Measurements from ENCODE around the gene PAPSS2. TPM values are rescaled to one million over a fixed set of nuclear protein-coding genes. Genes with fewer than 3 reads are reported as not detected.

Gene PAPSS2
- total RNA-seq, 1 donor from 2014 or later: 137 TPM

DNA sequence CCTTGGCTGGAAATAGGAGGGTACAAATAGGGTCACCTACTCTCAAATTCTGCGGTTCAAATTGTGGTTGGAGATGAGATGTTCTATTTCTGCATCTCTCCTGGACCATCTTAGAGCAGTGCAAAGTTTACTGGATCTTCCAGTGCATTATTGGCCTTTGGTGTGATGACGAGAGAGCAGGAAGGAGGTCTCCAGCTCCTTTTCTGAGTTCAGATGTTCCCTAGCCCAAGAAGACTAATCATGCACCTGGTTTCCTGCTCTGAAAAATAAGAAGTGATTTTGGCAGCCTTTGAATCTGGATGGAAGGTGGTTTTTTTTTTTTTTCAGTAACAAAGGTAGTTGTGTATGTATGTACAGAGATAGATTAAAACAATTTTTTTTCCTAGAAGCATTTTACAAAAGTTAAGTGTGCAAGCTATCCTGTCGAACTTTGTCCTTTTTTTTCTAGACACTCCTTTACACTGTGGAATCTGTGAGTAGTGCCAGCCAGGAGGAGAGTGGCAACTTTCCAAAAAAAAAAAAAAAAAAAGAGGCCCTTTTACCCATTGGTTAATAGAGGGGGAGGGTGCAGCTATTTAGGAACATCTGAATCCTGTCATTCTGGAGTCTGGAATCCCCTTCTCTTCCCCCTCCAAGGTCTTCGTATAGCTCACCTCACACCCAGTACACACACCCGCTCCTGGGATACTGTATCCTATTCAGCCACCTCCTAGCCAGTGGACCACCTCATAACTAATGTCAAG, 26.3 kb downstream of the PAPSS2 start:
- Histone ChIP-seq H3K27me3 (ENCODE audit: low read depth) (no peaks in the 10 kb centered on the region), H3K4me1 (peaks cover 22% of the 10 kb centered on the region), H3K36me3 (no peaks in the 10 kb centered on the region), H3K4me3 (no peak overlapping the region), H3K9me3 (no peaks in the 10 kb centered on the region), H3K27ac (no peak overlapping the region)
- ATAC-seq (peak; percentile 62), DNase-seq (no peak)
- intact Hi-C loops (cut with DNase I): no loop called here
- TF ChIP-seq, protein P1, sequence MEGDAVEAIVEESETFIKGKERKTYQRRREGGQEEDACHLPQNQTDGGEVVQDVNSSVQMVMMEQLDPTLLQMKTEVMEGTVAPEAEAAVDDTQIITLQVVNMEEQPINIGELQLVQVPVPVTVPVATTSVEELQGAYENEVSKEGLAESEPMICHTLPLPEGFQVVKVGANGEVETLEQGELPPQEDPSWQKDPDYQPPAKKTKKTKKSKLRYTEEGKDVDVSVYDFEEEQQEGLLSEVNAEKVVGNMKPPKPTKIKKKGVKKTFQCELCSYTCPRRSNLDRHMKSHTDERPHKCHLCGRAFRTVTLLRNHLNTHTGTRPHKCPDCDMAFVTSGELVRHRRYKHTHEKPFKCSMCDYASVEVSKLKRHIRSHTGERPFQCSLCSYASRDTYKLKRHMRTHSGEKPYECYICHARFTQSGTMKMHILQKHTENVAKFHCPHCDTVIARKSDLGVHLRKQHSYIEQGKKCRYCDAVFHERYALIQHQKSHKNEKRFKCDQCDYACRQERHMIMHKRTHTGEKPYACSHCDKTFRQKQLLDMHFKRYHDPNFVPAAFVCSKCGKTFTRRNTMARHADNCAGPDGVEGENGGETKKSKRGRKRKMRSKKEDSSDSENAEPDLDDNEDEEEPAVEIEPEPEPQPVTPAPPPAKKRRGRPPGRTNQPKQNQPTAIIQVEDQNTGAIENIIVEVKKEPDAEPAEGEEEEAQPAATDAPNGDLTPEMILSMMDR (IDR thresholded peaks at IDR 0.05): no peak

DNA sequence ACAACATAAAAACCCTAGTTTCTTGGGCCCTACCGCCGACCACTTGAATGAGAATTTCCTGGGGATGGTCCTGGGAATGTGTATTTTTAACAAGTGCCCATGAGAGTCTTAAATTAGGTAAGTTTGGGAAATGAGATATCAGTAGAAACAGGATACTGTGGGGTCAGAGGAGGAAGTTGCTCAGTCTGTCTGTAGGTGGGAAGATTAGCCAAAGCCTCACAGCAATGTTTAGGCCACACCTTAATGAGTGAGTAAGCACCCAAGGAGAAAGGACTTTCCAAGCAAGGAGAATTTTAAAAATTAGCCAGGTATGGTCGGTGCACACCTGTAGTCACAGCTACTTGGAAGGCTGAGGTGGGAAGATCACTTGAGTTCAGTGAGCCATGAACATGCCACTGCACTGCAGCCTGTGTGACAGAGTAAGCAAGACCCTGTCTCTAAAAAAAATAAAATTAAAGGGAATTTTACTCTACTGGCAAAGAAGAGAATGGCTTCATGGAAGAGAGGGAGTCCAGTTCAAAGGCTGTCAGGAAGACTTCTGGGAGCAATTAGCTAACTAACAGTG, 31.9 kb downstream of the PAPSS2 start:
- DNase-seq: no peak
- H3K36me3 ChIP-seq: no peaks in the 10 kb centered on the region
- TF ChIP-seq, protein P1 (IDR thresholded peaks at IDR 0.05): no peak
- H3K9me3 ChIP-seq: no peaks in the 10 kb centered on the region
- intact Hi-C loops (cut with DNase I): no loop called here
- H3K27me3 ChIP-seq (ENCODE audit: low read depth): no peaks in the 10 kb centered on the region
- no peak overlapping the region for H3K27ac ChIP-seq
- no peak overlapping the region for H3K4me3 ChIP-seq
- peak in 1 of 2 donors; percentile 73 for ATAC-seq
- peaks cover 24% of the 10 kb centered on the region for H3K4me1 ChIP-seq

DNA sequence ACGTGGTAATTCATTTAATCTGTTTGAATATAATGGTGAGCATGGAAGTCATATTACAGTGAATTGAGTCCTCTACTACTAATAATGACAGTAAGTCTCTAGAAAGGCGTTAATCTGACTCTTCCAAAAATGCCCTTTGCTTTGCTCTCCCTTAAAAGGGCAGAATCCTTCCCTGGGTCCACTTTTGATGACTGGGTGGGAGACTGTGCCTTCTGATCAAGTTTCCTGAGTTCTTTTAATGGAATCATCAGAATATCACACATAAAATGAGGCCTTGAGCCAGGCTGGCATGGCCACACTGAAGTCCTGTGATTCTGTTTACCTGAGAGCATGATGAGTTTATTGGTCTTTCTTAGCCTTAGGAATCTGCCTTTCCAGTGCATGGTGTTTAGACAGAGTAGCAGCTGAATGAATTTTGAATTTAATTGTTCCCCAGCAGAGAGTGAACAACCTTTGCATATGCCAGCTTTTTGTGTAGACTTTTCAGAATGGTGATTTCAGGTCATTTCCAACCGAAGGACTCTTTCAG, 33.3 kb downstream of the PAPSS2 start:
- TF ChIP-seq, protein P1 (IDR thresholded peaks at IDR 0.05): no peak

DNA sequence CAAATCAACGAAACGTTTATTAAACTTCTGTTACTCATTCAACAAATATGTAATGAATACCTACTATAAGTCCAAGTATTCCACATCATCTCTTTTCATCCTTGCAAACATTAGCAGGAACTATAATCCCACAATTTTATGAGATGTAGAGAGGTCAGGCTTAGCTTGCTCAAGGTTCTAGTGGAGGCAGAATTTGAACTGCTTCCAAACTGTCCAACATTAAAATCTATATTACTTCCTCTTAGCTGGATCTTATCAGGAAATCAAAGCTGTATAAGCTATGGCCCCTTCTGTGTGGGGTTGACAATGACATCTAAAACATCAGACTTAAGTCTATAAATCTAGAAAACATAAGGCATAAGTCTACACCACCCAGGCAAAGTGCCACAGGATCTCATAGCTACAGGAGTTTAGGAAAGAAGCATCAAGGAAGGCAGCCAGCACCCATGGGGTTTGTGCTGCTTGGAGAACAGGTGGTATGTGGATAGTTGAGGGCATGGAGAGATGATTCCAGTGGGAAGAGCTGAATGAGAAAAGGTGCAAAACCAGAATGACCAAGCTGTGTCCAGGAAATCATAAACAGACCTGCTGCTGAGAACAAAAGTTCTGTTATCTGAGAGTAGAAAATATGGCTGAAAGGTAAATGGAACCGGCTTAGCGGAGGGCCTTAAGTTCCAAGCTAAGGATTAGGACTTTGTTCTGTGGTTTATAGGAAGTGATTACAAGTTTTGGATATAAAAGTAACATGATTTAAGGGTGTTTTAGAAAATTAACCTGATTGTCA, 34.5 kb downstream of the PAPSS2 start:
- intact Hi-C loops (cut with DNase I): no loop called here
- DNase-seq (no peak), ATAC-seq (no peak)
- Histone ChIP-seq H3K4me3 (no peak overlapping the region), H3K9me3 (no peaks in the 10 kb centered on the region), H3K27me3 (ENCODE audit: low read depth) (no peaks in the 10 kb centered on the region), H3K36me3 (peaks cover 3% of the 10 kb centered on the region), H3K4me1 (peaks cover 21% of the 10 kb centered on the region), H3K27ac (no peak overlapping the region)
- TF ChIP-seq, protein P1 (IDR thresholded peaks at IDR 0.05): no peak

More for the DNA sequence above, 33.3 kb downstream of the PAPSS2 start:
- no peaks in the 10 kb centered on the region for H3K9me3 ChIP-seq
- H3K27ac ChIP-seq: no peak overlapping the region
- H3K36me3 ChIP-seq: peaks cover 3% of the 10 kb centered on the region
- no peak overlapping the region for H3K4me3 ChIP-seq
- H3K27me3 ChIP-seq (ENCODE audit: low read depth): no peaks in the 10 kb centered on the region
- peaks cover 21% of the 10 kb centered on the region for H3K4me1 ChIP-seq
- ATAC-seq (no peak), DNase-seq (no peak)
- intact Hi-C loops (cut with DNase I): no loop called here

DNA sequence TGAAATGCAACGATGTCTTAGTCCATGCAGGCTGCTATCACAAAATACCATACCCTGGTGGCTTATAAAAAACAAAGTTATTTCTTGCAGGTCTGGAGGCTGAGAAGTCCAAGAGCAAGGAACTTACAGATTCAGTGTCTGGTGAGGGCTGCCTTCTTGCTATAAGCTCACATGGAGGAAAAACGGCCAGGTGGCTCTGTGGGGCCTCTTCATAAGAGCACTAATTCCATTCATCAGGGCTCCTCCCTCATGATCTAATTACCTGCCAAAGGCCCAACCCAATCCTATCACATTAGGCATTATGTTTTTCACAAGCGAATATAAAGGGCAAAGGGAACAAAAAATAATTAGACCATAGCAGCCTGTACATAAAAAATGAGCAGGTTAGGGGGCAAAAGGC, 35.4 kb downstream of the PAPSS2 start:
- H3K4me3 ChIP-seq: no peak overlapping the region
- H3K36me3 ChIP-seq: peaks cover 3% of the 10 kb centered on the region
- H3K4me1 ChIP-seq: peaks cover 21% of the 10 kb centered on the region
- intact Hi-C loops (cut with DNase I): no loop called here
- no peak overlapping the region for H3K27ac ChIP-seq
- H3K9me3 ChIP-seq: no peaks in the 10 kb centered on the region
- TF ChIP-seq, protein P1 (IDR thresholded peaks at IDR 0.05): no peak
- H3K27me3 ChIP-seq (ENCODE audit: low read depth): no peaks in the 10 kb centered on the region
- ATAC-seq: no peak
- DNase-seq: no peak
